Activated naive CD8-positive, alpha-beta T cell treated with anti-CD3 and anti-CD28 coated beads, Interleukin-2, amount 50 U/mL, for 24 hours (primary cell): ENCODE results near the gene TUBA4B.

Experiments
- ATAC-seq: fragments of 150-1000 bp; cut with Tn5 transposase; one replicate; pipeline ENCODE4 v1.10.0; 2021
- DNase-seq: peaks from one replicate; pipeline ENCODE4 v3.0.0; 2021
- H3K27ac Mint-ChIP-seq: one replicate; pipeline ENCODE4 v1.8.0; 2021; ENCODE audit warnings: mild to moderate bottlenecking, mixed read lengths
- H3K27me3 Mint-ChIP-seq: one replicate; pipeline ENCODE4 v1.8.0; 2021; ENCODE audit warnings: mixed read lengths
- H3K36me3 Mint-ChIP-seq: one replicate; pipeline ENCODE4 v1.8.0; 2021; ENCODE audit warnings: low read depth, mixed read lengths
- H3K4me1 Mint-ChIP-seq: one replicate; pipeline ENCODE4 v1.8.0; 2021; ENCODE audit warnings: mixed read lengths
- H3K4me3 Mint-ChIP-seq: one replicate; pipeline ENCODE4 v1.8.0; 2021; ENCODE audit warnings: mild to moderate bottlenecking, moderate library complexity, mixed read lengths
- H3K9me3 Mint-ChIP-seq: one replicate; pipeline ENCODE4 v1.8.0; 2021; ENCODE audit warnings: mixed read lengths

Gene TUBA4B

GRCh38 chr2:219270055-219270372, 17.0 kb downstream of the TUBA4B start:
- Mint-ChIP-seq H3K36me3 (no peaks in the 10 kb centered on the region), H3K27me3 (no peaks in the 10 kb centered on the region), H3K9me3 (no peaks in the 10 kb centered on the region), H3K27ac (no peak overlapping the region), H3K4me3 (no peak overlapping the region), H3K4me1 (peaks cover 14% of the 10 kb centered on the region)
- ATAC-seq = no peak
- DNase-seq = no peak

GRCh38 chr2:219271021-219271420, 18.0 kb downstream of the TUBA4B start:
- no peak for DNase-seq
- Mint-ChIP-seq H3K36me3 (no peaks in the 10 kb centered on the region), H3K9me3 (no peaks in the 10 kb centered on the region), H3K27me3 (no peaks in the 10 kb centered on the region), H3K4me1 (peaks cover 14% of the 10 kb centered on the region), H3K4me3 (no peak overlapping the region), H3K27ac (no peak overlapping the region)
- ATAC-seq = no peak

GRCh38 chr2:219272356-219272755, 19.3 kb downstream of the TUBA4B start:
- Mint-ChIP-seq H3K4me1 (peaks cover 20% of the 10 kb centered on the region), H3K9me3 (no peaks in the 10 kb centered on the region), H3K27ac (no peak overlapping the region), H3K27me3 (no peaks in the 10 kb centered on the region), H3K36me3 (no peaks in the 10 kb centered on the region), H3K4me3 (no peak overlapping the region)
- no peak for DNase-seq
- no peak for ATAC-seq

GRCh38 chr2:219272995-219273394, 20.0 kb downstream of the TUBA4B start:
- DNase-seq = no peak
- no peak overlapping the region for H3K4me3 Mint-ChIP-seq
- peak; percentile 64 for ATAC-seq
- H3K27ac Mint-ChIP-seq = no peak overlapping the region
- H3K9me3 Mint-ChIP-seq = no peaks in the 10 kb centered on the region
- H3K4me1 Mint-ChIP-seq = peaks cover 26% of the 10 kb centered on the region
- no peaks in the 10 kb centered on the region for H3K27me3 Mint-ChIP-seq
- no peaks in the 10 kb centered on the region for H3K36me3 Mint-ChIP-seq

- Mint-ChIP-seq H3K4me1 (peaks cover 36% of the 10 kb centered on the region), H3K27ac (no peak overlapping the region)
- ATAC-seq = no peak
These were observed 20.9 kb downstream of the TUBA4B start for GRCh38 chr2:219273937-219274336.

GRCh38 chr2:219274361-219274921, 21.4 kb downstream of the TUBA4B start:
- no peaks in the 10 kb centered on the region for H3K27me3 Mint-ChIP-seq
- peaks cover 36% of the 10 kb centered on the region for H3K4me1 Mint-ChIP-seq
- no peak overlapping the region for H3K4me3 Mint-ChIP-seq
- no peak for DNase-seq
- no peak overlapping the region for H3K27ac Mint-ChIP-seq
- H3K9me3 Mint-ChIP-seq = no peaks in the 10 kb centered on the region
- no peaks in the 10 kb centered on the region for H3K36me3 Mint-ChIP-seq
- ATAC-seq = no peak

More at GRCh38 chr2:219273937-219274336, 20.9 kb downstream of the TUBA4B start:
- no peak for DNase-seq
- Mint-ChIP-seq H3K9me3 (no peaks in the 10 kb centered on the region), H3K4me3 (no peak overlapping the region), H3K36me3 (no peaks in the 10 kb centered on the region), H3K27me3 (no peaks in the 10 kb centered on the region)

- peaks cover 11% of the 10 kb centered on the region for H3K36me3 Mint-ChIP-seq
- peak overlapping the region; percentile 86 for H3K27ac Mint-ChIP-seq
- DNase-seq = peak; percentile 82
- peak overlapping the region; percentile 79 for H3K4me3 Mint-ChIP-seq
- peaks cover 56% of the 10 kb centered on the region for H3K4me1 Mint-ChIP-seq
- ATAC-seq = no peak
- no peaks in the 10 kb centered on the region for H3K27me3 Mint-ChIP-seq
- H3K9me3 Mint-ChIP-seq = no peaks in the 10 kb centered on the region
These were observed 24.9 kb downstream of the TUBA4B start for GRCh38 chr2:219277703-219278654.

GRCh38 chr2:219278655-219279150, 25.7 kb downstream of the TUBA4B start:
- peaks cover 12% of the 10 kb centered on the region for H3K36me3 Mint-ChIP-seq
- H3K4me1 Mint-ChIP-seq = peaks cover 50% of the 10 kb centered on the region
- DNase-seq = no peak

GRCh38 chr2:219279151-219279915, 26.3 kb downstream of the TUBA4B start, which contains the start of gene DNAJB2:
Gene DNAJB2 (plus strand): TSS chr2:219279366. CDS start chr2:219279834, 468 bp downstream.
- H3K36me3 Mint-ChIP-seq = peaks cover 12% of the 10 kb centered on the region
- H3K9me3 Mint-ChIP-seq = no peaks in the 10 kb centered on the region
- no peaks in the 10 kb centered on the region for H3K27me3 Mint-ChIP-seq
- H3K27ac Mint-ChIP-seq = peak within 1 kb of the TSS; percentile 86
- ATAC-seq (peak; percentile 89), DNase-seq (peak; percentile 99)
- H3K4me3 Mint-ChIP-seq = peak within 1 kb of the TSS; percentile 90
- H3K4me1 Mint-ChIP-seq = peaks cover 50% of the 10 kb centered on the region

More at GRCh38 chr2:219278655-219279150, 25.7 kb downstream of the TUBA4B start:
- H3K9me3 Mint-ChIP-seq = no peaks in the 10 kb centered on the region
- H3K27me3 Mint-ChIP-seq = no peaks in the 10 kb centered on the region
- peak overlapping the region; percentile 86 for H3K27ac Mint-ChIP-seq
- no peak for ATAC-seq
- peak overlapping the region; percentile 79 for H3K4me3 Mint-ChIP-seq

- Mint-ChIP-seq H3K9me3 (no peaks in the 10 kb centered on the region), H3K27me3 (no peaks in the 10 kb centered on the region), H3K27ac (peak overlapping the region; percentile 86), H3K4me3 (peak overlapping the region; percentile 90), H3K36me3 (peaks cover 12% of the 10 kb centered on the region), H3K4me1 (peaks cover 50% of the 10 kb centered on the region)
- DNase-seq (no peak), ATAC-seq (no peak)
These were observed 27.0 kb downstream of the TUBA4B start for GRCh38 chr2:219279916-219280516.

- Mint-ChIP-seq H3K36me3 (peaks cover 12% of the 10 kb centered on the region), H3K27ac (peak overlapping the region; percentile 86), H3K4me3 (peak overlapping the region; percentile 90), H3K9me3 (no peaks in the 10 kb centered on the region), H3K4me1 (peaks cover 50% of the 10 kb centered on the region), H3K27me3 (no peaks in the 10 kb centered on the region)
- DNase-seq (peak; percentile 27), ATAC-seq (no peak)
These were observed 27.6 kb downstream of the TUBA4B start for GRCh38 chr2:219280651-219281050.

GRCh38 chr2:219281588-219281987, 28.5 kb downstream of the TUBA4B start:
- H3K9me3 Mint-ChIP-seq = no peaks in the 10 kb centered on the region
- ATAC-seq (no peak), DNase-seq (no peak)
- H3K36me3 Mint-ChIP-seq = peaks cover 12% of the 10 kb centered on the region
- H3K27me3 Mint-ChIP-seq = no peaks in the 10 kb centered on the region
- peaks cover 50% of the 10 kb centered on the region for H3K4me1 Mint-ChIP-seq
- H3K27ac Mint-ChIP-seq = no peak overlapping the region
- H3K4me3 Mint-ChIP-seq = peak overlapping the region; percentile 90

GRCh38 chr2:219282375-219282774, 29.3 kb downstream of the TUBA4B start:
- H3K27me3 Mint-ChIP-seq = no peaks in the 10 kb centered on the region
- H3K27ac Mint-ChIP-seq = no peak overlapping the region
- H3K36me3 Mint-ChIP-seq = peaks cover 12% of the 10 kb centered on the region
- peaks cover 44% of the 10 kb centered on the region for H3K4me1 Mint-ChIP-seq
- DNase-seq (no peak), ATAC-seq (no peak)
- H3K9me3 Mint-ChIP-seq = no peaks in the 10 kb centered on the region
- H3K4me3 Mint-ChIP-seq = no peak overlapping the region

GRCh38 chr2:219282943-219283581, 30.0 kb downstream of the TUBA4B start:
- Mint-ChIP-seq H3K4me1 (peaks cover 37% of the 10 kb centered on the region), H3K4me3 (no peak overlapping the region), H3K36me3 (peaks cover 12% of the 10 kb centered on the region), H3K9me3 (no peaks in the 10 kb centered on the region), H3K27me3 (no peaks in the 10 kb centered on the region), H3K27ac (no peak overlapping the region)
- no peak for ATAC-seq
- DNase-seq = no peak
